HCEC 1CT (cell line): Measurements from ENCODE around the gene POLA1.

Experiments used
- DNase-seq: peaks from one replicate; pipeline ENCODE4 v3.0.0-alpha.2; 2017

POLA1 gene

DNA sequence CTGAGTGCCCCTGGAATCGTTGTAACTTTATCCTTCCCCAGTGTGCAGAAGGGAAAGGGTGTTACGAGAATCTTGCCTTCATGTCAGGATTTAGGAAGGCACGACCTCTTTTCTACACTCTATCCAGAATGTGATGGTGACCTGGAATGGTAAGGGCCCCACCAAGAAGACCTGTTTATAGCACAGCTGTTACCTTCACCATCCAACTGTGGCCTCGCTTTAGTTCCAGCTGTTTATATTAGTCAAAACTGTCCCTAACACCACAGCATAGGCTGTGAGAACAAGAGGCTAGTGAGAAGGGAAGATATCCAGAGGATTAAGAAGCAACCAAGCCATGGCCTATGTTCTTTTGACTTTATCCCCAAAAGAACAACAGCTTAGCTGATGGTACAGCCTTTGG is 294.0 kb downstream of the POLA1 start:
- no peak for DNase-seq

GRCh38 chrX:24988314-24988713 is 294.6 kb downstream of the POLA1 start:
- DNase-seq = no peak

- DNase-seq = no peak
Observed at GRCh38 chrX:24990535-24990934, 296.8 kb downstream of the POLA1 start.

GRCh38 chrX:24993879-24994278 is 300.2 kb downstream of the POLA1 start:
- DNase-seq = no peak

- DNase-seq = no peak
Observed at GRCh38 chrX:24996096-24996709, 302.5 kb downstream of the POLA1 start.

- no peak for DNase-seq
Observed at GRCh38 chrX:24999511-24999910, 305.8 kb downstream of the POLA1 start.

DNA sequence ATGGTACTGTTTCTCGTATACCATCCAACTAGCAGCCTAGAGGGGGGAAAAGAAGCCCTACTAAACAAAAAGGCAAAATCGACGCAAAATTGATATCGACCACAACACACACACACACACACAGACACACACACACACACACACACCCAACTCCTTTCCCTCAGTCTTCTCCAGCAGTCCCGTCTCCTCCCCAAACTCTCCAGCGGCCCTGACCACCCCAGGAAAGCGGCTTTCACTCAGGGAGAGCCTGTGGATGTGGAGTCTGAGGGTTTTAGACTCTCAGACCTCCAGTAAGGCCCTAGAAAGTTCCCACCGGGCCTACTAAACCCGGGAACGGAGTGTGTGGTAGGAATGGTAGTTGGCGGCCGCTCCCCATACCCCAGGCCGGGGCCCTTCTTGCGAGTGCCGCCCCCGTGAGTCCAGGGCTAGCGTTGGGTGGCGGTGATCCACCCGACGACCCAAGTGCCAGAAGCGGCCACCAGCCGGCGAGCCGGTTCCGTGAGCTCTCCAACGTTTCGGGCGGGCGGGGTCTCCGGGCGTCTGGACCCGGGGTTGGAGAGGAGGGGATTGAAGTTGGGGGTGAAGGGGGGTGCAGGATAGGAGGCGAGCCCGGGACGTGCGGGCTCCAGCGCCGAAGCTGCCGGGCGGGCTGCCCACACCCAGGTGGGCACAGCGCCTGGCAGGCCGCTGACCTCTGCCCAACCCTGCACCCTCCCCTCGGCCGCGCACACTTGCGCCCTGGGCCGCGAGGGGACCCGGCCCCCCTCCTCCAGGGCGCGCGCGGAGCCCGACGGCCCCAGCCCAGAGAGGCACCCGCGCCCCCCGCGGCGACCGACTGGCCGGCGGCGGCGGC is 308.3 kb downstream of the POLA1 start:
- DNase-seq = no peak

DNA sequence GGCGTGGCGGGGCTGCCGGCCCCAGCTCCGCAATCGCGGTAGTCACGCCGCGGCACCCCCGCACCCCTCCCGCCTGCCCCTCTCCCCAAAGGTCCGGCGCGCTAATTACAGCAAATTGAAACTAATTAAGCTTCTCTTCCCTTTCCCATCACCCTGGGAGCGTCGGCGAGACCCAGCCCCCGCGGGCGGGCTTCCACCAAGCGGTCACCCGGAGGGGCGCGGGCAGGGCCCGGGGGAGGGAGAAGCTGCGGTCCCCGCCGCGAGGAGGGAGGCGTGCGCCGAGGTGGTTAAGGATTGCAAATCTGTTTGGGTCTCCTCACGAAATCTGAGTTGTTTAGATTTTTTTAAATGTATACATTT is 308.9 kb downstream of the POLA1 start:
- no peak for DNase-seq

DNA sequence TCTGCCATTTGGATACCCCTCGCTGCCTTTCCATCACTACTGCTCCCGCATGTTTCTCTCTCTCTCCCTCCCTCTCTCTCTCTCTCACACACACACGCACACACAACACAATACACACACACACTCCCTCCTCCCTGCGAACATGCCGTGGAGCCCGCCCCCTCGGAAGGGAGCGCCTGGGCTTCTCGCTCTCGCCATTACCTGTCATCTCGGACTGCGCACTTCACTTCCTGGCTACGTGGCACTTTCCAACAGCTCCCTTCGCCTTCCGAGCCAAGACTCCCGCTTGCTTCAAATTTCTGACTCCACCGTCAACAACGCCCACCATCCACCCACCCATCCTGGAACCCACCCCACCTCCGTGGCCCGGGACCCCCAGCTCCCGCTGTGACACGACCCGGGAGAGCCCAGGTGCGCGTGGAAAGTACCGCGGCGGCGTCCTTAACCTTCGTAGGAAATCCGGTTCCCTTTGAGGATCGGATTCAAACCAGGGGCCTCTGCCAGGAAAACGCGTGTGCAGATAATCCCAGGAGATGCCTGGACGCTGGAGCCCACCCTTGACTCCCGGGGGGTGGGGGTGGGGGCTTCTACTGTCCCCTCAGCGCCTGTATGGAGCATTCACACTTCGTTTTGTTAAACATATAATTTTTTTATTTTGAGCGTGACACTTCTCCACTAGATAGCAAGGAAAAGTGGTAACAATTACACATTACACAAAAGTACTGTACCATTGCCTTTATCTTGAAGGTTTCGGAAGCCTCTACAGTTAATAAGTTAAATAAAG is 309.5 kb downstream of the POLA1 start:
- DNase-seq = no peak

DNA sequence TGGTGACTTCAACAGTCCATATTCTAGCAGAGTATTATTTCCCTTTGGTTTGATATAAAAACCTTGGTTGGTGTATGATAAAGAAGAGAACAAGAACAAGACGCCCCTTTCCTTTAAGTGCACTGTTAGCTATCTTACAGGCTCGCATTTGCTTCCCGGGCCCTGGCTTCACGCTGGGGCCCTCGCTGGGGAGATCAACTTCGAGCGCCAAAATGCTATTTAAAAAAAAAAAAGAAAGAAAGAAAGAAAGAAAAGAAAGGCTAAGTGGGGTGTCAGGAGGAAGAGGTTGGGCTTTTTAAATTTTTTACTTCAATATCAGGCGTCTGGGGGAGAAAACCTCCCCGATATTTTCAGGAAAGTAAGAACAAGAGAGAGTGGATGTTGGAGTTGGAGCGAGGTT is 310.3 kb downstream of the POLA1 start:
- DNase-seq = no peak

- no peak for DNase-seq
Observed at GRCh38 chrX:25004485-25005032, 310.8 kb downstream of the POLA1 start.

DNA sequence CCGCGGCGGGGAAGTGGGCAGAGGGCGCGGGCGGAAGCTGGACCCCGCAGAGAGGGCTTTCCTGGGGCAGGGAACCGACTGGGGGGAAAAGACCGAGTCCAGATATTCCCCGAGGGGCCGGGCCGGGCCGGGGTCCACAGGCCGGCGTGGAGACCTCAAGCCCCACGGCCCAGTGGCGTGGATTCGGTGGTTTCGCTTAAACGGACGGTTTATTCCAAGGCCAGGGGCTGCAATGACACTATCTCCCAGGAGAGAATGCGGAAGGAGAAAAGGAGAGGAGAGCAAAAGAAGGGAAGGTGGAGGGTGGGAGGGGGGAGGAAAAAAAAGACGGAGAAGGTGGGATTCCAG is 311.3 kb downstream of the POLA1 start:
- no peak for DNase-seq

DNA sequence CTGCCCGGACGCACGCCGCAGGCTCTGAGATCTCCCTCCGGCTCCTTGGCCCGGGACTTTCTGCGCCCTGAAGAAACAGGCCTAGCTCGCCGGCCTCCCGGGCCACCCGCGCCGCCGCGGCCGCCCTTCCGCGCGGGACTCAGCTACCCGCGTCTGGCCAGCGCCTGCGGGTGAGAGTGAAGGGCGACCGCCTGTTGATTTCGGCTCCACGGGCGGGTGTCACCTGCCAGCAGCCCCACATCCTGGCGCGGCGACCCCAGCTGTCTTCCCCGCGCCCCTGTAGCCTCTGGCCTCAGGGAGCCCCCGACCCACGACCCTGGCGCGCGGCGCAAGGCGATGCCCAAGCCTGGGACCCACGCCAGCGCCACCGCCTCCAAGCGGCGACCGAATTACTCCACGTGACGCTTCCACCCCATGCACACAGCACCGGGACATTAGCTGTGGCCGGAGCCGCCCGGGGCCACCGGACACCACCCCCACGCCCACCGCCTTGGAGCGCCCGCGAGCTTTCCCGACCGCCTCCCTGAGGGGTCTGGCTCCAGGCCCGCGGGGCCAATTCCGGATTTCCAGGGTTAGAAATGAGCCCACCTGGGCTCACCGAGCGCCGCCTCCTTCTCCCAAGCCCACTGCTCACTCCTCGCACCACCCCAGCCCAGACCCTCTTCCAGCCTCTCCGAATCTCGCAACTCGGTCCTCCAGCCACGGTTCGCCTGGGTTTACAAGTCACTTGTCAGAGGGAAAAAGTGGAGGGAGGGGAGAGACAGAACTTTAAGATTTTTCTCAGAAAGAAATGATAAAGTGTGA is 311.9 kb downstream of the POLA1 start:
- no peak for DNase-seq

DNA sequence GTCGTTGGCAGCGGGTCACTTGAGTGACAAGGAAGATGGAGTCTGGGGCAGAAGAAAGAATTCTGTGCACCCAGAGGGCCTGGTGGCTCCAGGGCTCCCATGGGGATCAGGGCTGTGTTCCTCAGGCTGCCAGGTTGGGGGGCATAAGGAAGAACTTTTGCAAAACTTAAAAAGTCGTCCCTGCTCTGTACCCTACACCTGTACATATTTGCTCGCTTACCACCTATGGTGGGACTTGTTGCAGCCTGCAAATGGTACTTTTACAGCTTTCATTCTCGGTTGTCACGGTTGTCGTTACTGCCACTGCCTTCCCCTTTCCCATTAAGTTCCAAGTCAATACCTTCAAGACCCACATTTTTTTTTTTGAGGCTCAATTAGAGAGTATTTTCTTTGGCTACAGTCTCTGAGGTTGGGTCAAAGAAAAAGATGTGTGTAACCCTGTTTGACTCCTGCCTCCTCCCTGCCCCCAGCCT is 312.9 kb downstream of the POLA1 start:
- no peak for DNase-seq

DNA sequence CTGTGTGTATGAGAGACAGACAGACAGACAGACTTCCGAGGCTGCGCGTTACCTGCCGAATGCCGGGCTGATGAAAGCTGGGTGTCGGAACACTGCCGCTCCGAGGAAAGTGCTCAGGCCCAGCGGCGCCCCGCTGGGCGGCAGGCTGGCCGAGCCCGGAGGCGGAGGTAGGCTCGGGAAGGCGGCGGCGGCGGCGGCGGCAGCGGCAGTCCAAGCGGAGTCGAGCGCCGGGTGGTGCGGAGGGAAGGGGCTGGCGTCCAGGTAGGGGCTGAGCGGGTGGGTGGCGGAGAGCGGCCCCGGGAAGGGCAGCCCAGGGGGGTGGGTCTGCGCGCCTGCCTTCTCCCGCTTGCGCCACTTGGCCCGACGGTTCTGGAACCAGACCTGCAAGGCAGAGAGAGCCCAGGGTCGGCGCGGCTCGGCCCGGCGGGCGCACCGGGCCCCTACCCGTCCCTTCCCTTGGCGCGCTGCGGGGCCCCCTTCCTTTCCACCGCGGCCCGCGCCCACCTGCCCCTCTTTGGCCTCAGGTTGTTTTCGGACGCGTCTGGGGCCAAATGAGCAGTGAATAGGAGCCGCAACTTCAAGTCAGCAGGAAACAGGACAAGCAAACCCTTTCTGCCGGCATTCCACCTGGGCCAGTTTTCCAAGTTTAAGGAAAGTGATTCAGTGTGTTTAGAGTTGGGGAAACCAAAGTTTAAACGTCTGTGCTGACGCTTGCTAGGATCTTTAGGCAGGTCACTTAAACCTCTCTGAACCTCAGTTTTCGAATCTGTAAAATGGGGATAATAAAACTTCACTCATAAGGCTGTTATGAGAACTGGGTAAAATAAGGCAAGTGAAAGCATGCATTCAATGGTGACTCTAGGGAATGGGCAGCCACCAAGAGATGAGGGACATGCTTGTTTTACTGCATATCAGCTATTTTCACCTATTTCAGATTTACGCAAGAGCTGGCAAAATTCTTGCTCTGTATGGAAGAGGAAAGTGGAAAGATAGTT is 313.6 kb downstream of the POLA1 start:
- DNase-seq = no peak

DNA sequence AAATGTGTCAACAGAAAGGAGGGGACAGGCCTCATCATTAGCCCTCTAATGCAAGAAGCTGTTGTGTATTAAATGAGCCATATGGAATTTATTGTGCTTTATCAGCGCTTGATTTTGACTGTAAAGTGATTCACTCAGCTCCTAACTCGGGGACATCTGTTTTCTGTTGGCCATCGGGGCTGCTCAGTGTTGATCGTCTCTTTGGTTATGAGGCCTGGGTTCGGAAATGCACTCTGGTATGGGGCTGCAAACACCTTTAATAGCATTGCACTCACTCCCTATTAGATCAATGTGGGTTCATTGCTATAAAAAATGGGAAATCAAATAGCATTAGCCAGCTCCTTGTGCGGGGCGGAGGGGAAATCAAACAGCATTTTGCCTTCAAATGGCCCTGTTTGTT is 315.7 kb downstream of the POLA1 start:
- no peak for DNase-seq

DNA sequence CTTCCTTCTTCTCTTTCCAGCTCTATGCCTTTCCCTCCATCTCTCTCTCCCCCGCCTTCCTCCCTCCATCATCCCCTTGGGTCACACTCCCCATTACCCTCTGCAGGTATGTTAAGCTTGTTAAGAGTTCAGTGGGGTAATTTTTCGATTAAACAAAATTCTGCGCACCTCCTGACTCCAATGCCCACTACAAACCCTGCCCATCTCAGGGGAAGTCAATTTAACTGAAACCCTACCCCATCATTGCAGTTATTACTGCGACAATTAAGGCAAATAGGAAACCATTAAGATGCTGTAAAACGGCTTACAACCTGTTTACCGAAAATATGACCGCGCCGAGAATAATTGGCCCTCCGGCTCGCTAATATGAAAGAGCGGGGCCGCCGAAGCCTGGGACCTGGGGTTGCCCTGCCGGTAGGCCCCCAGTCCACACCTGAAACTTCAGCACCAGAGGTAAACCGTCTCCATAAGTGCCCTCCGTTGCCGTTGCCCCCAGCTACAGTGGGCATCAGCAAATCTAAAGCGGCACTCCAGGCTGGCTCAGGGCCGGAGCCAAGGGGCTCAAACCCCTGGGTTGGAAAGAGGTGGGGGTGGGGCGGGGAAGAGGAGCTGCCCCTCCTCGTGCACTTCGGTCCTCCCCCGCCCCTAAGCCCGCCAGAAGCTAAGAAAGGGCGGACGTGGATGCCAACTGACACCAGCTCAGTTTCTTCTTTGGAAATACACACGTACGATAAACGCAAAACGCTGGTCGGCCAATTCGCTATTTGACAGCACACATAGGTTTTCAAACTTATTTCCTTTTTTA is 317.3 kb downstream of the POLA1 start:
- no peak for DNase-seq

DNA sequence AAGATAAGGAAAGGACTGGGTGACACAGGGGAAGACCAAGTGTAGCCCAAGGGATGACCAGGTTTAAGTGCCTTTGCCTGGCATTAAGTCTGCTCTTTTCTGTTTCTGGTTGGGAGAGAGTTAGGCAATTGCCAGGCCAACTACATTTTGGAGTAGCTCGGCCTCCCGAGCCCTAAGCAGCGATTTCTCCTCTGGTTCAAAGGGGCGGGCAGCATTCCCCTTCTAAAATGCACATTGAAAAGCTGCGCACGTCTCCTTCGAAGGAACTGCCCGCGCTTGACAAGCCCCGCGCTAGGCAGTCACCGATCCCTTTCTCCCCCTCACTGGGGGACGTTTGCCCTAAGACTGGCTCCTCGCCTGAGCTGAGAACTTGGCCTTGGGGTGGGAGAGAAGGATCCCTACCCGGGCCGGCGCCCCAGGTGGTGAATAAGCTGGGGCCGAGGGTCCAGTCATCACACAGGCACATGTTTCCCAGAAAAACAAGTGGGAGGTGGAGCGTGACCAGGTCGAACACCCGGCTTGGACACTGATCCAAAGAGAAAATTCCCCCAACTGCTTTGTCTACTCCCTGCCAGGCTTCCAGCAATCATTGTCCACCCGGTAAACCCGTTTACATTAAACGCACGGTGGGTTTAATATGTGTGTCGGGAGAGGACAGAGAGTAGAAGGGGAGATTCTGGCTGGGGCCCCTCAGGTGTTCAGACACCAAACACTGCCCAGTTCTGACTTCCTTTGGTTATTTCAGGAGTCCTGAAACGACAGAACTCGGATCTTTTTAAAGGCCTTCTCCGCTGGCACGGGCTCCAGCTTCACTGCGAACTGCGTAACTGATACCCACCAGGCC is 318.1 kb downstream of the POLA1 start:
- DNase-seq = no peak

DNA sequence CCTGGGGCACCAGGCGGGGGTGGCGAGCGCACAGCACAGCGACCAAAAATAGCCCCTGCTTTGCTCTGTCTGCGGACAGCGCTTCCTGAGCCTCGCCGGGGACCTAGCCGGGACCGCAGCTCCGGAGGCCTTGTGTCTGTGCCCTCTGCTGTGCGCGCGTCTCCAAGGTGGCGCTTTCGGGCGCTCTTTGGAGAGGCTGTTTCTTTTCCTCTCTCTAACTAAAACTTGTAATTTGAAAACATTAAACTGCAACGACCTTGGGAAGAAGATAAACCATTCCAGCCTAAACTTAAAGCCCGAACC is 318.7 kb downstream of the POLA1 start:
- DNase-seq = no peak
